H1 (cell line): ENCODE data around the gene VOPP1. TPM values are rescaled to one million over a fixed set of nuclear protein-coding genes. Genes with fewer than 3 reads are reported as not detected.

Experiments used
- CTCF ChIA-PET: fragments of 300-600 bp; sonication (Branson Sonifier 250); formaldehyde crosslinking; loops from one replicate; lab custom pipeline; 2021; ENCODE audit not compliant: partially characterized antibody; lab: Charles Lee
- POLR2A ChIA-PET: fragments of 300-600 bp; sonication (Branson Sonifier 250); formaldehyde crosslinking; loops from one replicate; lab custom pipeline; 2021; ENCODE audit warnings: inconsistent platforms; ENCODE audit not compliant: partially characterized antibody; lab: Charles Lee
- DNase-seq, 2 experiments: peaks; one replicate each; pipeline versions ENCODE4 v3.0.0 to v3.0.0-alpha.2; 2010 to 2022; ENCODE audit warnings: low spot score in 2 of 2, low read depth in 1 of 2, mixed read lengths in 1 of 2
- FAIRE-seq: peaks from 2 replicates; lab custom pipeline; 2011; peaks lifted over from hg19 to GRCh38; lab: Jason Lieb, UNC
- H2AFZ ChIP-seq: 2 replicates; pipeline ENCODE4 v1.8.1; 2012; ENCODE audit warnings: low read length, inconsistent platforms
- H2AK5ac ChIP-seq: 2 replicates; pipeline ENCODE4 v1.6.1; 2013; ENCODE audit warnings: low read depth, low read length
- H2BK120ac ChIP-seq: replicated peaks from 2 replicates; pipeline ENCODE3; 2013; ENCODE audit warnings: low read depth, low read length, inconsistent platforms
- H2BK12ac ChIP-seq: 2 replicates; pipeline ENCODE4 v1.6.1; 2013; ENCODE audit warnings: low read depth, low read length
- H2BK15ac ChIP-seq: 2 replicates; pipeline ENCODE4 v1.6.1; 2013; ENCODE audit warnings: low read length
- H2BK20ac ChIP-seq: 2 replicates; pipeline ENCODE4 v1.6.1; 2013; ENCODE audit warnings: low read length
- H2BK5ac ChIP-seq: 2 replicates; pipeline ENCODE4 v1.6.1; 2013; ENCODE audit warnings: low read depth, low read length
- H3K14ac ChIP-seq: 2 replicates; pipeline ENCODE4 v1.6.1; 2013; ENCODE audit warnings: inconsistent platforms; ENCODE audit not compliant: insufficient read length
- H3K18ac ChIP-seq: 2 replicates; pipeline ENCODE4 v1.6.1; 2013; ENCODE audit warnings: low read length; ENCODE audit errors: extremely low read depth
- H3K23ac ChIP-seq: 2 replicates; pipeline ENCODE4 v1.6.1; 2013; ENCODE audit warnings: inconsistent platforms; ENCODE audit not compliant: insufficient read length
- H3K23me2 ChIP-seq: 2 replicates; pipeline ENCODE4 v1.6.1; 2013; ENCODE audit warnings: low read depth, low read length
- H3K27ac ChIP-seq: 2 replicates; pipeline ENCODE4 v1.6.1; 2011; ENCODE audit warnings: low read depth, low read length, inconsistent platforms
- H3K27me3 ChIP-seq, 4 experiments: replicated peaks in 1 of 4; 1 replicate in 1 of 4; 2 replicates in 3 of 4; pipeline versions ENCODE4 v1.6.1 to v1.8.1; 2011 to 2013; ENCODE audit warnings: low read length in 3 of 4, mild to moderate bottlenecking in 3 of 4, inconsistent platforms in 2 of 4, mixed read lengths in 2 of 4, moderate library complexity in 1 of 4; ENCODE audit not compliant: control insufficient read depth in 3 of 4, insufficient read depth in 3 of 4; ENCODE audit errors: extremely low read depth in 1 of 4
- H3K36me3 ChIP-seq, 4 experiments: 2 replicates each; pipeline versions ENCODE4 v1.6.1 to v1.8.1; 2011 to 2013; ENCODE audit warnings: mild to moderate bottlenecking in 4 of 4, low read length in 3 of 4, moderate library complexity in 2 of 4, control low read depth in 1 of 4, inconsistent platforms in 1 of 4; ENCODE audit not compliant: insufficient read depth in 4 of 4, control insufficient read depth in 2 of 4
- H3K4ac ChIP-seq: replicated peaks from 2 replicates; pipeline ENCODE3; 2013; ENCODE audit warnings: low read length, low read depth, mixed read lengths, inconsistent platforms; ENCODE audit not compliant: insufficient read length
- H3K4me1 ChIP-seq, 4 experiments: replicated peaks in 1 of 4; 1 replicate in 1 of 4; 2 replicates in 3 of 4; pipeline versions ENCODE4 v1.6.1 to v1.8.1; 2011 to 2013; ENCODE audit warnings: low read length in 3 of 4, inconsistent platforms in 2 of 4, mixed read lengths in 1 of 4; ENCODE audit not compliant: insufficient read depth in 4 of 4, control insufficient read depth in 3 of 4
- H3K4me2 ChIP-seq, 2 experiments: 2 replicates each; pipeline versions ENCODE4 v1.6.1 to v1.8.1; 2011 to 2013; ENCODE audit warnings: low read depth in 2 of 2, low read length in 2 of 2, control low read depth in 1 of 2, inconsistent platforms in 1 of 2, mild to moderate bottlenecking in 1 of 2; ENCODE audit not compliant: insufficient read depth in 1 of 2
- H3K4me3 ChIP-seq, 4 experiments: fragments of 200-600, 300-600 bp in 1 of 4; sonication (generic), shearing (Covaris generic), sonication (Bioruptor Twin) in 1 of 4; 2 replicates each; pipeline versions ENCODE4 v1.5.1 to v1.8.1; 2011 to 2016; ENCODE audit warnings: low read length in 4 of 4, low read depth in 3 of 4, control low read depth in 2 of 4, inconsistent platforms in 2 of 4, mild to moderate bottlenecking in 2 of 4, mixed read lengths in 1 of 4, moderate library complexity in 1 of 4; ENCODE audit not compliant: insufficient read depth in 2 of 4; ENCODE audit errors: extremely low read depth in 1 of 4
- H3K56ac ChIP-seq: replicated peaks from 2 replicates; pipeline ENCODE3; 2013; ENCODE audit warnings: low read depth, mild to moderate bottlenecking, mixed read lengths, low read length, inconsistent platforms; ENCODE audit not compliant: insufficient read length
- H3K79me1 ChIP-seq: 2 replicates; pipeline ENCODE4 v1.6.1; 2013; ENCODE audit warnings: low read depth, low read length, control low read depth
- H3K79me2 ChIP-seq, 2 experiments: 2 replicates each; pipeline versions ENCODE4 v1.6.1 to v1.8.1; 2012 to 2013; ENCODE audit warnings: low read length in 2 of 2, mild to moderate bottlenecking in 2 of 2, inconsistent platforms in 1 of 2; ENCODE audit not compliant: insufficient read depth in 2 of 2, control insufficient read depth in 1 of 2
- H3K9ac ChIP-seq, 4 experiments: replicated peaks in 1 of 4; 1 replicate in 1 of 4; 2 replicates in 3 of 4; pipeline versions ENCODE4 v1.6.1 to v1.8.1; 2011 to 2013; ENCODE audit warnings: low read depth in 3 of 4, low read length in 3 of 4, control low read depth in 2 of 4, mild to moderate bottlenecking in 2 of 4, moderate library complexity in 2 of 4, inconsistent platforms in 1 of 4; ENCODE audit errors: extremely low read depth in 1 of 4
- H3K9me3 ChIP-seq, 2 experiments: 2 replicates each; pipeline versions ENCODE4 v1.6.1 to v1.8.1; 2012 to 2013; ENCODE audit warnings: mild to moderate bottlenecking in 2 of 2, moderate library complexity in 2 of 2, control low read depth in 1 of 2, inconsistent platforms in 1 of 2, low read depth in 1 of 2, low read length in 1 of 2, mixed read lengths in 1 of 2; ENCODE audit not compliant: insufficient read depth in 2 of 2
- H4K20me1 ChIP-seq, 2 experiments: replicated peaks in 1 of 2; 2 replicates each; pipeline versions ENCODE3 to v1.8.1; 2011 to 2013; ENCODE audit warnings: inconsistent platforms in 2 of 2, low read length in 2 of 2, mild to moderate bottlenecking in 1 of 2; ENCODE audit not compliant: insufficient read depth in 2 of 2, control insufficient read depth in 1 of 2
- H4K5ac ChIP-seq: 2 replicates; pipeline ENCODE4 v1.6.1; 2013; ENCODE audit warnings: low read length, low read depth, mixed read lengths, inconsistent platforms; ENCODE audit not compliant: insufficient read length
- H4K8ac ChIP-seq: 2 replicates; pipeline ENCODE4 v1.8.0; 2013; ENCODE audit warnings: mild to moderate bottlenecking, moderate library complexity, low read length, inconsistent platforms; ENCODE audit not compliant: insufficient read depth; ENCODE audit errors: extremely low read depth
- H4K91ac ChIP-seq: replicated peaks from 2 replicates; pipeline ENCODE3; 2013; ENCODE audit warnings: low read length, mixed read lengths, inconsistent platforms; ENCODE audit not compliant: insufficient read length
- BRCA1 ChIP-seq: IDR thresholded peaks from 2 replicates; pipeline ENCODE4 v1.6.1; 2012; ENCODE audit warnings: low read depth, low read length, improper control_type of control experiment
- CHD2 ChIP-seq: IDR thresholded peaks from 2 replicates; pipeline ENCODE4 v1.6.1; 2012; ENCODE audit warnings: low read length, improper control_type of control experiment
- GTF2F1 ChIP-seq: IDR thresholded peaks from 2 replicates; pipeline ENCODE4 v1.6.1; 2012; ENCODE audit warnings: low read depth, low read length, improper control_type of control experiment, borderline replicate concordance
- SAP30 ChIP-seq: fragments of 300-600 bp; sonication (generic); IDR thresholded peaks from 2 replicates; pipeline ENCODE4 v1.7.1; 2012; ENCODE audit warnings: low read length, moderate library complexity, mild to moderate bottlenecking, inconsistent platforms; ENCODE audit not compliant: insufficient read depth, insufficient replicate concordance
- WGBS, 2 experiments: shearing (Covaris generic) in 1 of 2; methylation state at CpG; one replicate each; pipeline versions ENCODE4 v1.1.6 to v1.1.7; 2013 to 2015; ENCODE audit warnings: low lambda C conversion rate in 2 of 2, mixed read lengths in 2 of 2, inconsistent platforms in 1 of 2, low coverage in 1 of 2, missing lambda C conversion rate in 1 of 2; ENCODE audit not compliant: insufficient replicate concordance in 2 of 2, insufficient coverage in 1 of 2, insufficient read length in 1 of 2; ENCODE audit errors: extremely low coverage in 1 of 2, missing lambda C conversion rate in 1 of 2; 5-methylcytosine and 5-hydroxymethylcytosine counted together
- polyA plus RNA-seq, 7 experiments: library from polyadenylated mRNA; depleted of rRNA in 3 of 7; stranded (reverse) in 5 of 7; unstranded in 2 of 7; fragments of >200 nt in 5 of 7; fragments of 200-250 nt in 2 of 7; gene quantifications; 1 replicate in 5 of 7; 2 replicates in 1 of 7; 4 replicates in 1 of 7; pipeline versions ENCODE4 v1.2.1 to v1.2.3, GENCODE V29; 2011 to 2013; ENCODE audit warnings: missing spikeins in 2 of 7, mixed read lengths in 2 of 7
- total RNA-seq: library from RNA; stranded (reverse); fragmentation: NEBNext Ultra II Directional; extraction: Animal tissue kit (Norgen Biotek cat#: 25700); gene quantifications from 2 replicates; pipeline ENCODE4 v1.2.1, GENCODE V29; 2021

The VOPP1 gene
- total and polyA plus RNA-seq, 2 of the 8 experiments (the other 6 are each of a cell fraction or from before 2014, with no cell fraction given): 44.7 to 83.0 TPM

DNA sequence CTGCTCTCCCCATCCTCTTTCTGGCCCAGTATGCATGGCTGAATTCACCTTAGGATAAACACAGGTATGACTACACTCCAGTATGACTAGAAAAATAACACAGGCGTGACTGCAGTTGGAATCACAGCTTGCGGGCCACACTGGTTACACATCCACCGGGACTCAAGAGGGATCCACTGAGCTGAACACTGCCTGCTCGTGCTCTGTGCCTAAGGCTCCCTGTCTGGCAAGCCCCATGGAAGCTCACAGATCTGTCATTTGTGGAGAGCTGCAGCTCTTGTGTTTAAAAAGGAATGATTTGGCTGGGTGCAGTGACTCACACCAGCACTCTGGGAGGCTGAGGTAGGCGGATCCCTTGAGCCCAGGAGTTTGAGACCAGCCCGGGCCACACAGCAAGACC, 26.8 kb downstream of the VOPP1 start:
- Histone ChIP-seq H2BK15ac (no peak overlapping the region), H3K9me3 (no peaks in the 10 kb centered on the region), H2BK12ac (no peak overlapping the region), H3K36me3 (no peaks in the 10 kb centered on the region), H2BK5ac (no peak overlapping the region), H2AK5ac (no peak overlapping the region), H4K91ac (no peak overlapping the region), H3K56ac (no peak overlapping the region), H4K20me1 (peaks cover 9 to 21% of the 10 kb centered on the region in 2 experiments), H4K5ac (no peak overlapping the region), H3K27me3 (no peaks in the 10 kb centered on the region), H3K23me2 (no peaks in the 10 kb centered on the region), H2AFZ (no peak overlapping the region), H2BK20ac (no peak overlapping the region), H3K79me1 (peaks cover 30% of the 10 kb centered on the region), H3K14ac (no peak overlapping the region), H3K4ac (no peak overlapping the region), H3K9ac (no peak overlapping the region), H3K18ac (no peak overlapping the region), H4K8ac (no peak overlapping the region), H3K23ac (no peak overlapping the region), H3K79me2 (peaks cover 13 to 95% of the 10 kb centered on the region in 2 experiments), H2BK120ac (no peak overlapping the region), H3K4me3 (no peak overlapping the region), H3K4me1 (peaks cover 5 to 20% (median 12%) of the 10 kb centered on the region in 4 experiments), H3K4me2 (no peak overlapping the region), H3K27ac (no peak overlapping the region)
- TF ChIP-seq BRCA1 (no peak), SAP30 (no peak), CHD2 (no peak), GTF2F1 (no peak)
- WGBS, 2 experiments: 90% methylated on average over 6 of the region's 6 CpGs; no CpG with 5 or more reads in 1 of the 2 experiments
- ChIA-PET POLR2A (interaction anchor here (1.4 to 1.6 kb wide), 2 partner anchors 10 to 41 kb away, joined by 3 to 4 read pairs; no protein-coding TSS in a partner anchor), CTCF (interaction anchor here (1.7 to 2.5 kb wide), 4 partner anchors 7 to 23 kb away, joined by 4 to 6 read pairs (median 4); no protein-coding TSS in a partner anchor)
- FAIRE-seq (no peak), DNase-seq (no peak)
